LNCAP (cell line): ENCODE data around the gene PROCR.

Source experiments
- CTCF ChIP-seq: fragments of 450-650 bp; IDR thresholded peaks from 2 replicates; pipeline ENCODE4 v1.5.1; 2017; ENCODE audit warnings: mild to moderate bottlenecking

Gene PROCR

GRCh38 chr20:35134472-35134871 lies 37.4 kb upstream of the PROCR start:
- no peak for TF ChIP-seq CTCF

DNA sequence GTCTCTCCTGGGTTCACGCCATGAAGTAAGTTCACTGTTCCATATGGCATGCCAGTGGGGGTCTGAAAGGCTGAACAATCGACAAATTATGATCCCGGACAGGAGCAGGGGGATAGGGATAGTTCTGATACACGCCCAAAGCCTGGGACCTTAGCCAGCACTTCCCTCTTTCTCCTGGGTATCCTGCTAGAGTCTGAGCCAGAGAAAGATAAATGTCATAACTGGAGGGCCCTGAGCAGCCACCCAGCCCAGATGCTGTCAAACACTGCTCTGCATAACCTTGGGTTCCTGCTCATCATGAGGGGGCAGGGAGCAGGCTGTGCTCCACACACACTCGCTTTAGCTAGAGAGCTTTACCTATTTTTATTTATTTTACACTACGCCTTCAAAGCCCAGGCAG lies 37.0 kb upstream of the PROCR start:
- TF ChIP-seq CTCF, result no peak

- TF ChIP-seq CTCF, result no peak
Observed at GRCh38 chr20:35135867-35136586, 35.8 kb upstream of the PROCR start.

DNA sequence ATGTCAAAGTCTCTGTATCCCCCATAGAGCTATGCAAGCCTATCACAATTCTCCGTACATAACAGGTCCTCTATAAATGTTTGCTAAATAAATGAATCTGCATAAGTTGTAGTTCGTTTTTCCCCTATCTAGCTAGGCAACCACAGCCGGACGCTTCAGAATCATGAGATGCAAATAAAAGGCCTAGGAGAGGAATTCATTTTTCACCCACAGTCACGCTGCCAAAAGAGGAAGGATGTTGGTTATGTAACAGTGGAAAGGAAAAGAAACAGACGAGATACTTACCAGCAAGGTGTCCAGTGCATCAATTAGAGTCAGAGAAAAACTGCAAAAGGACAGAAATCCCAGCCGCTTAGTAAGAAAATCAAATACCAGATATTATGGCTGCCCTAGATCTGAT lies 27.2 kb upstream of the PROCR start:
- TF ChIP-seq CTCF, result no peak

- peak; percentile 86 for TF ChIP-seq CTCF
Observed at GRCh38 chr20:35145141-35145564, 26.7 kb upstream of the PROCR start.

DNA sequence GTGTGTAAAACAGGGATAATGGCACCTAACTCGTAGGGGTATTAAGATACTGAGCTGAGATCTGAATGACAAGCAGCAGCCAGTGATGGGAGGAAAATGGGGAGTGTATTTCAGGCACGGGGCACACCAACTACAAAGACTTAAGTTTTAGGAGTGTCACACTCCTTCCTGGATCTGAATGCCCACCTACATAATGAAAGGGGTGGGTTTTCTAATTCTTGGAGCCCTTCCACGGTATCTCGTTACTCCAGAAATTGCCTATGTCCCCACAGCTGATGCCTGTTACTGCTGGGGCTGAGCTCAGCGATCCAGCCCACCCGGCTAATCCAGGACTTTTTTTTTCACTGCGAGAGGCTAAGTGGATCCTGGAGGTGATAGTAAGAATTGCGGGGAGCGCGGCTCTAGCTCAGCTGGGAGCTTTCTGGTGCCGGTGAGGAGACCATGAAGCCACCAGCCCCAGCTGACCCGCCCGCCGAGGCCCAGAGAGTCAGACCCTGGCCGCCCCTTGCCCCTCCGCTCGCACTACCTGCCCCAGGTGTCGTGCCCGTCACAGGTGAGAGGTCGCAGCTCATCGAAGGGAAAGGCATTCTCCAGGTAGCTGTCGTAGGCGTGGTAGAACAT lies 25.5 kb upstream of the PROCR start:
- no peak for TF ChIP-seq CTCF

DNA sequence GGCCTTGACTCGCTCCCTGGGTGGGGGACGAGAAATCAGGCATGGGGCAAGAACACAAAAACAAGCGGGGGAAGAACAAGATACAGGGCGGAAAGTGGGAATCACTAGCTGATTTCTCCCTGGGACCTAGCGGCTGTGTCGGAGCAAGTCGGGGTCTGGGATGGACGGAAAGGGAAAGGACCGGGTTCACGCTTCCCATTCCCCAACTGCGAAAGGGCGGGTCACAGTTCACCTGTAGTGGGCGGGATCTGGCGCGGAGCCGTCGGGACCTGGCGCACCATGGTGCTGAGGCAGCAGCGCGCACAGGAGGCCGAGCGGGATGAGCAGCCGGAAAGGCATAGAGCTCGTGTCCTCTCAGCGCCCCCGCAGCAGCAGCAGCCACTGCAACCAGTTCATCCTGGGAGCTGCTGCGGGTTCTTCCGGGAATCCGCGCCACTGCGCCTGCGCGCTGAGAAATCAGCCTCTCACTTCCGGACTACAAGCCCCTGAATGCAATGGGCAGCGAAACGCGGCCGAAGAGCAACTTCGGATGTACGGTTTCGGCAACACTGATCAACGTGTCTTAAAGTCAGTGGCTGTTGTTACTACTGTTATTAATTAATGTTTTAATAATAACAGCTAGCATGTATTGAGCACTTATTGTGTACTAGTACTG lies 24.8 kb upstream of the PROCR start, which contains the start of gene EDEM2:
Gene EDEM2 (minus strand): TSS at position 417 of the 655 bp plus-strand sequence. CDS start 78 bp downstream, at position 339.
- no peak for TF ChIP-seq CTCF
